ENCODE data around the gene RCBTB1.
"Not testable (repeated sequence)": the region's sequence is repeated elsewhere in the genome, so short reads cannot be mapped to it uniquely, and the experiment has no call there.

RCBTB1 gene

DNA sequence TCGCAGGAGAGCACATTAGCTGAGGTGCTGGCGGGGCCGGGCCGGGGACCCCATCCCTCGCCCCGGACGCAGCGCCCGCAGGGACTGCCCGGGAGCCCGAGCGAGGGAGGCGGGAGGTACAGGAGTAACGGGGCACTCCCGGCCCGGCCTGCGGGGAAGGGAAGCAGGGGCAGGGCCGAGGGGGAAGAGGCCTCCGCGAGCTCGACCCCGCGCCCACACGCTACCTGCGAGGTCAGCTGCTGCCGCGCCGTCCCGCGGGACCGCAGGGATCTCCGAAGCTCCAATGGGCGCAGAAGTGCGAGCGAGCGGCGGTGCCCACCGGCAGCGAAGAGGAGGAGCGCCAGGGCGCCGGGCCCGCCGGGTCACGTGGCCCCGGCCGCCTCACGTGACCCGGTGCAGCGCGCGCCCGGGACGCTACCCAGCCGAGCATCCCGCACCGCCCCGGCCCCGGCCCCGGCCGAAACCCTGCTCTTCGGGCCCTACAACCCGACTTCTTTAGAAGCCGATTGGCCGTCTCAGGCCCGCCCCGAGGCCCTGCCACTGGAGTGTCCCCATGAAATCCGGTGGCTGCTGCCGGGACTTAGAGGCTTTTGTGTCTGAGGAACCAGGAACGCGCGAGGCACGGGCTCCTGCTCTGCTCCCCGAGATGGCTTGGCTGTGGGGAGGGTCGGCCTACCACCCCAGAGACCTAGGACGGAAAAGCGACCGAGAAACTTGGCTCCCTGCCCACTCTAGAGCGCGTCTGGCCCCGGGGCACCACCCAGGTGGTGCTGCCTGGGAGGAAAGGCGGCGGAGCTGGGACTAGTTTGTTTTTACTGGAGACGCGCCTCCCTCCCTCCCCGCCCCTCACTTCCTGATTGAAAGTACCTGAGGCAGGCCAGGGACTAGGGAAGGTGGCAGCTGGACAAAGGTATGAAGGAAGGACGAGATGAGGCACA is at the start of gene RCBTB1:
Gene RCBTB1 (minus strand): TSS at position 339 of the 938 bp plus-strand sequence. CDS start 18,279 bp downstream, outside the sequence.
- no peak for DNase-seq

DNA sequence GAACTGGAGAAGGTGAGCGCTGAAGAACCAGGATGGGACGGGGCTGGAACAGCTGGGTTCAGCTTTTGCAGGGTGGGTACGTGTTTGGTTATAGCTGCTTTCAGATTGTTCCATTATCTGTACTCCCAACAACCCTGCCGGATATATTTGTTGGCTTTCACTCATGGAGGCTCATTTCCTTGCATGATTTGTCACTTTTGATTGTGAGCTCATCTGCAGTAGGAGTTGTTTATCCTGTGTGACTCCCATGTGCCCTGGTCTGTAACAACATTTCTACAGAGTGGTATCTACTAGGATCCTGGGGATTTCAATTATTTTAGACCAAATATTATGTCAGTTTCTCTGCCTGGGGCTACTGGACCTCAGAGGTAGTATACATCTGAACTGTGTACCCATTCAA is 48.4 kb upstream of the RCBTB1 start:
- no peak for DNase-seq

DNA sequence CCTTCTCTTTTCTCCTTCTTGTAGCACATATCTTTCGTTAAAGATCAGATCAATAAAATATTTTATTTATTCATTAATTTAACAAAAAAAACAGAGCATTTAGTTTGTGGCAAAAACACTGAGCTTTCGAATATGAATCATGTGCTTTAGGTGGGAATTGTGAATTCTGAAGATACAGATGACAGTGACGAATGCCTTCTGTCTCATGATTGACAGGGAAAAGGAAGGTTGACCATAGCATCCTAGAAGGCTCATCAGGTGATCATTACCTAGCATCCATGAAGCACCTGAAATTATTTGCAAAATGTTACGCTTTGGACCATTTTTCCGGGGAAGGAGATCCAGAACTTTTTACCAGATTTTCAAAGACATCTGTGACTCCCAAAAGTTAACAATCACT is 46.8 kb upstream of the RCBTB1 start:
- DNase-seq = no peak

DNA sequence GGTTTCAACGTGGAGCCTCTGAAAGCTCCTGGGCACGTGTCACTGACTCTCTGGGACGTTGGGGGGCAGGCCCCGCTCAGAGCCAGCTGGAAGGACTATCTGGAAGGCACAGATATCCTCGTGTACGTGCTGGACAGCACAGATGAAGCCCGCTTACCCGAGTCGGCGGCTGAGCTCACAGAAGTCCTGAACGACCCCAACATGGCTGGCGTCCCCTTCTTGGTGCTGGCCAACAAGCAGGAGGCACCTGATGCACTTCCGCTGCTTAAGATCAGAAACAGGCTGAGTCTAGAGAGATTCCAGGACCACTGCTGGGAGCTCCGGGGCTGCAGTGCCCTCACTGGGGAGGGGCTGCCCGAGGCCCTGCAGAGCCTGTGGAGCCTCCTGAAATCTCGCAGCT is 45.2 kb upstream of the RCBTB1 start:
- DNase-seq = no peak

DNA sequence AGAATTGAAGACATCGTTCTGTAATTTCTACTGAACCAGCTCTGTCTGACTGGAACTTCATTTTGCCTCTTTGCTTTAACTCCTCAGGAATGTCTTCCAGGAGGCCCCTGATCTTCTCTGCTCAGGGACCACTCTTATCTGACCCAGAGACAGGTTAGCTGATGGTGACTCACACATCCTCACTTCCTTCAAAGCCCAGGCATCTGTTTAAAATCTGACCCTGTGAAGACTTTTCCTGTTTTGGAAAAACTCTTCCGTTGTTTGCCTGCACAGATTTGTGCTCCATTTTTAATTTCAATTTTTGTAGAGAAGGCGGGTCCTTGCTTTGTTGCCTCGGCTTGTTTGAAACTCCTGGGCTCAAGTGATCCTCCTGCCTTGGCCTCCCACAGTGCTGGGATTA is 44.6 kb upstream of the RCBTB1 start:
- DNase-seq = no peak

DNA sequence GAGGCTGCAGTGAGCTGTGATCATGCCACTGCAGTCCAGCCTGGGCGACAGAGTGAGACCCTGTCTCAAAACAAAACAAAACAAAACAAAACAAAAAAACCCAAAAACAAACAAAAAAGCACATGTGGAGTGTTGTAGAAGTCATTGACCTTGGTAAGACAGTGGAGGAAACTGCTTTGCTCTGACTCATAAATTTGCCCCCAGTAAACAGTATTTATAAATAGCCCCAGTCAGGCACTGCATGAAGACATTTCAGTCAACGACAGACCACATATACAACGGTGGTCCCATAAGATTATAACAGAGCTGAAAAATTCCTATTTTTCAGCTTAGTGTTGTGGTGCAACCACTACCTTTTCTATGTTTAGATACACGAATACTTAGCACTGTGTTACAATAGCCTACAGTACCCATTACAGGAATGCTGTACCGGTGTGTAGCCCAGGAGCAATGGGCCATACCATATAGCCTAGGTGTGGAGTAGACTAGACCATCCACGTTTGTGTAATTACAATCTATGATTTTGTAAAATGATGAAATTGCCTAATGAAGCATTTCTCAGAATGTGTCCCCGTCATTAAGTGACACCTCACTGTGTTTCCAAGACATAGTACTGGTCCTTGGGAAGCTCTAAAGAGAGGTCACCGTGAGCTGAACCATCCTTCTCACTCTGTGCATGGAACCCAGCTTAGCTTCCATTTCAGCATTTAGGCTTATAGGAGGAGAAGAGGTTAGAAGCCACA is 44.0 kb upstream of the RCBTB1 start:
- DNase-seq = no peak

DNA sequence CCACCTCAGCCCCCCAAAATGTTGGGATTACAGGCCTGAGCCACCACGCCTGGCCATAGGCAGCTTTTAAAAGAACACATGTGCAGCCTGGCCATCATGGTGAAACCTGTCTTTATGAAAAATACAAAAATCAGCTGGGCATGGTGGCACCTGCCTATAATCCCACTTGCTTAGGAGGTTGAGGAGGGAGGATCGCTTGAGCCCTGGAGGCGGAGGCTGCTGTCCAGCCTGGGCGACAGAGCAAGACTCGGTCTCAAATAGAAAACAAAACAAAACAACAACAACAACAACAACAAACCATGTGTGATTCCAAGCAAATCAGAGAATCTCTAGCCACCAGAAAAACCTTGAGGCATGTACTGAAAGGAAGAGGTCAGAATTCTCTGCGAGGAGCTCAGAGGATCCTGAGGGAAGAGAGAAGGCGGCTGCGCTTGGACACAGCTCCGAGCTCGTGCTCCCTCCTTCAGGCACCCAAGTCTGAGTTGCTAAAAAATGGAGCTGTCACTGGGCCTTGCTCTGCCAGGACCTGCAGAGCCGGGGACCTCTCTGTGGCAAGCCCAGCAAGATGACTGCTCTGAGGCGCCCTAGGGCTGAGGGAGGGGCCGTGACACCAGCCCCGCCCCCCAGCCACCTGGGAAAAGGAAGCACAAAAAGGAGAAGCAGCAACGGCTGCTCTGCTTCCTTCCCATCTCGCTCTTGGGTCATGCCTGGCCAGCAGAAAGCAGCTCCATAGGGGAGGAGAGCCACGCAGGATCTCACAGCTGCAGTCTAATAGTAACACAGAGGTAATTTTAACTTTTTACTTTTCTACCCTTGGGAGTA is 42.7 kb upstream of the RCBTB1 start, which contains the start of gene ARL11:
Gene ARL11 (plus strand): TSS at position 677 of the 822 bp plus-strand sequence. CDS start 1,941 bp downstream, outside the sequence.
- no peak for DNase-seq

DNA sequence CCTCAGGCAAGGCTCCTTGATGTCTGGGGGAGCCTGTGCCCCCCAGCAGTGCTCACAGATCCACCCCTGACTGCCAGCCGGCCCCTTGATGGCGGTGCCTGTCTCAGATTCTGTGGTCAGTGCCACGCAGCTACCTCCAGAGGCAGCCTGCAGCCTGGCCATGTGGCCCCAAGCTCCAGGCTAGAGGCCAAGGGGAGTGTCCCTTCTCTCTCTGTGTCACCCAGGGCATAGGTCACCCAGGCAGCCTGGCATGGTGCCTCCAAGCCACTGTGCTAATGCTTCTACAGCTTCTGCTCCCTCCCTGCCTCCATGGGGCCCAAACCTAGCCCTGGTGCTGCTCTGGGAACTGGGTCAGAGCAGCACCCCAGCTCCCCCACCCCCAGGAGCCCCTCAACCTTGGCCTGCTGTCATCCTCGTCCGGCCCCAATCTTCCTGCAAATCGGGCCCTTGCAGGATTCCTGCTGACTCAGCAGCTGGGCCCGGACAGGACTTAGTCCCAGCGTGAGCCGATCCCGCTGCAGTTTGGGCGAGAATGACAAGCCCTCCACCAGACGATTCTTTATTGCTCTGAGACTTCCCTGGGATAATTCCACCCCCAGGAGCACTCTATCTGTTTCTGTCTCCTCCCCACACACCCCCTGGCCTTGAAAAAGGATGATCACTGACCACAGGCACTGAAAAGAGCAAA is 40.2 kb upstream of the RCBTB1 start:
- no peak for DNase-seq

DNA sequence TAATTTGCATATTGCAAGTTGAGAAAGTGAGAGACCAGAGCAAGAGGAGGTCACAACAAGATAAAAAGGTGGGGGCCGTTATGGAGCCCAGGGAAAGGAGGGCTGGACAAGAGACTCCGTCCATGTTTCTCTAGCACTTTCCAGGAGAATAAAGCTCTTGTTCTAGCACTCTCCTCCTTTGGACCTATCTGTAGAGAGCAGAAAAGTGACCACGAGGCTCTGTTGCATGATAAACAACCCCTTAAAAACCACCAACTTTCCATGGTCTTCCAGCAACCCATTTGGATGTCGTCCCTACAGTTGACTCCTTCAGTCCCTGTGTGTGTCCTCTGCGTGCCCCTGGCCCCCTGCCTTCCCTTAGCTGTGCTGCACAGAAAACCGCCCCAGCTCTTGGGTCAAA is 38.9 kb upstream of the RCBTB1 start:
- DNase-seq = no peak

DNA sequence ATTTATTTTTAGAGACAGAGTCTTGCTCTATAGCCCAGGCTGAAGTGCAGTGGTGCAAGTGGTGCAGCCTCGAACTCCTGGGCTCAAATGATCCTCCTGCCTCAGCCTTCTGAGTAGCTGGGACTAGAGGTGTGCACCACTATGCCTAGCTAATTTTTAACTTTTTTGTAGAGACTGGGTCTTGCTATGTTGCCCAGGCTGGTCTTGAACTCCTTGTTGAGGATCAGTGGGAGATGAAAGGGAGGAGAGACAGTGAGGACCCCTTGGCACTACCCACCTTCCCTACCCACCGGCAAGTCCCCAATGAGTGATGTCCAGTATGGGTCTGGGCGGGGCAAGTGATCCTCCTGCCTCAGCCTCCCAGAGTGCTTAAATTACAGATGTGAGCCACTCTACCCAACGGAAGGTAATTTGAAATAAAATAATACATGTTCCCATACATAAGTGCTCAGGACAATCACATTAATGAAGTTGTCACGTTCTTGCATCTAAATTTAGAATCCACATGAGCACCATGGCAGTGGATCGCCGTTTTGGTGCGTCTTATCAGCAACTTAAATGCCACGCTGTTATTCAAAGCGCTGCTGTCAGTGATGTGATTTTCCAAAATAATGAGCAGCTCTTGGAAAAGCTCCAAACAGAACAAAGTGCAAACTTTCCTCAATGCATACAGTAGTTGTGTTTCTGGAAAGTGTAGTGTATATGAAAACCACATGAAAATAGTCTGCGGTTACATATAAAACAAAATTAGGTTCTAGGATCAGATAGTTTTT is 37.0 kb upstream of the RCBTB1 start:
- no peak for DNase-seq

DNA sequence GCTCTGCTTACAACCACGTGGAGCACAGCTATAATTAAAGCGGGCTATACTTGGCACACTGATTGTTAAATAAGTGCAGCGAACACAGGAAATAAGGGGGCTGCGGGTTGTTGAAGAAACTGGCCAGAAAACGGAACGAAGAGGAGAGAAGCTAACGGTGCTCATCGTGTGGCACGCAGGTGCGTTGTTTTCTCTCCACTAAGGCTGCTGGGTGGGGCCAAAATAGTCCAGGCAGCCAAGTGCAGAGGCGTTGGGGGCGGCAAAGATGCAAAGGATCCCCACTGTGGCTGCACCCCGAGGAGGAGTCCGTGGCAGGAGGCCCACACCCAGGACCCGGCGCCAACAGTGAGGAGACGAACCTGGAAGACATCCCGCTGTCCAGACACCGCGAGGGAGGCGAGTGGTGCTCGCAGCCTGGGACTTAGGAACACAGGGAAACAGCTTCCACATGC is 34.8 kb upstream of the RCBTB1 start:
- no peak for DNase-seq

DNA sequence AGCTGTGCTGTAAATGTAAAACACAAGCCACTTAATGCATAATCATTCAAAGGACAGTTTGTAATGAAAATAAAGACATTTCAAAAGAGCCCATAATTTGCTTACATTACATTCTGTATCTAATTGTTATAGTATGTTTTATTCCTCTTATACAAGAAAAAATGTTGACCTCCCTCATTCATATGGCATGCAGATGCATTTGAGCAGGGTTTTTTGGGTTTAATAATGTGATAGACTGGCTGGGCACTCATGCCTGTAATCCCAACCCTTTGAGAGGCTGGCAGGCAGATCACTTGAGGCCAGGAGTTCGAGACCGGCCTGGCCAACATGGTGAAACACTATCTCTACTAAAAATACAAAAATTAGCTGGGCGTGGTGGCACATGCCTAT is 31.3 kb upstream of the RCBTB1 start:
- no peak for DNase-seq

DNA sequence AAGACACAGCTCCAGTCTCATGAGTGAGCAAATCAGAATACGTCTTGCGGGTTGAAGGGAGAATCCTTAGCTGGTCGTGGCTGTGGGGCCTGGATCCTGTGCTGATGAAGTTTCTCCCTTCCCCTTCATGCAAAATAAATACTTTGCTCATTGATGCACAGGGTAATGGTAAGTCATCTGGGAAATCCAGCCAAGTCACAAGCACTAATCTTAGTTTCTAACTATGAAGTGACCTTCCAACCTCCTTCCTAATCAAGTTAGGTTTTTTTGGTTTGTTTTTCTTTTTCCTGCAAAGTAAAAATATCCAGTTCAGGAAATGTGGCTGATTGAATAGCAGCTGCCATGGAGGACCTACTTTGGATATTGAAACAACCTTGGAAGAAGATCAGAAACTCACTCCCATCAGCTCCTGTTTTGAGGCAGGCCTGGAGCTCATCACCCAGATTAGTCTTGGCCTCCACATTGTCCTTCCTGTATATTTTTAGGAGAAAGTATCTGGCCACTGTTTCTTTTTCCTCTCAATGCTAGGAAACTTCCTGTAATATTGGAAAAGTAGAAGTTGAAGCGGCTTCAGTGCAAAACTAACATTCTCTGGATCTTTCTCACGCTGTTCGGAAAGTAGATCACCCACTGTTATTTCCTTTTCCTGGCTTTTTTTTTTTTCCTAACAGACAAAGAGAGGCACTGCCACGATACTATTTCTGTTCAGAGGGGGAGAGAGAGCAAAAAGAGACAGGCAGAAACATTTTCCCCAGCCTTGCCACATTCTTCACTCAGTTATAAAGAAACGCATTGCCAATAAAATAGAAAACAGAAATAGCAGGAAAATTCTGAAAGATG is 30.7 kb upstream of the RCBTB1 start:
- DNase-seq = no peak

DNA sequence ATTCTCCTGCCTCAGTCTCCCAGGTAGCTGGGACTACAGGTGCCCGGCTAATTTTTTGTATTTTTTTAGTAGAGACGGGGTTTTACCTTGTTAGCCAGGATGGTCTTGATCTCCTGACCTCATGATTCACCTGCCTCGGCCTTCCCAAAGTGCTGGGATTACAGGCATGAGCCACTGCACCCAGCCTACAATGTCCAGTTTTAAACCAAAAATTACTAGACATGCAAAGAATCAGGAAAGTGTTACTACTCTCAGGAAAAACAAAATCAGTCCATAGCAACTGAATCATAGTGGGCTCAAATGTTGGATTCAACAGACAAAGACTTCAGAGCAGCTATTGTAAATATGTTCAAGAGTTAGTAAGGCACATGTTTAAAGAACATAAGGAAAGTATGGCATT is 26.7 kb upstream of the RCBTB1 start:
- not testable (repeated sequence) for DNase-seq

DNA sequence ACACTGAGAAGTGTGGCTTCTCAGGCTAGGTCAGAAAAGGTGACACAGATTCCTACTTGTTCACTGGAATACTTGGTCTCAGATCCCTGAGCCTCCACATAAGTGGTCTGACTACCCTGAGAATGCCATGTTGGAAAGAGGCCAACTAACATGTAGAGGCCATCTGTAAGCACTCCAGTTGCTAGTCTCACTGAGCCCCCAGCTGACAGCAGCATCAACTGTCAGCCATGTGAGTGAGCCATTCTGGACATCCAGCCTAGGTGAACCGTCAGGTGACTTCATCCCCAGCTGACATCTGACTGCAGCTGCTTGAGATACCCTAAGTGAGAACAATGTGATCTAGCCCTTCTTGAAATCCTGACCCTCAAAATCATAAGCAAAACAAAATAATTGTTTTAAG is 24.8 kb upstream of the RCBTB1 start:
- no peak for DNase-seq

DNA sequence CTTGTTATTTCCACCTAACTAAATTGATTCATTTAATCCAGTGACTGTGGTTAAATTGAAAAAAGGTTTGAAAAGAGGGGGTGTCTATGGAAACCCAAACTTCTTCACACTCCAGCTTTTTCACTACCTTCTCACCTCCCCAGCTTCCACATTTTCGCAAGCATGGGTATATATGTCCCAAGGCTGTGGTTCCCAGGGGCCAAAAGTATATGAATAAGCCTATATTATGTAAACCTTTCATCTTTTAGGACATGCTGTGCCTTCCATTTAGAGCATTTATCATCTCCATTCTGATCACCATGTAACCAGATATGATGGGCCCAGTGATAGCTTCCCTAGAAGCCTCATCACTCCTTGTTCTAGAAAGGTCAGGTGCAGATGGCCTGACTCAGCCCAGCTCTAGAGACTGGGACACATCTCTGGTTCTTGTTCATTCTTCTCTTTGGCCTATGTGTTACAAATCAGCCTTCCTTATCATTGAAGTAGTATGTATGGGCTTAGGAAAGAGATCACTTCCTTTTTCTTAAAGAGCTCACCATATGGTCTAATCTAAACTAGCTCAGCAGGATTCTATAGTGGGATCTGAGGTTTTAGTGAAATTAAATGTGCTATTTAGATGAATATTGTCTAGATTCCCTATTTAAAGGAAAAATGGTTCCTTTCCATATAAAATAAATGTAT is 23.4 kb upstream of the RCBTB1 start:
- DNase-seq = no peak

DNA sequence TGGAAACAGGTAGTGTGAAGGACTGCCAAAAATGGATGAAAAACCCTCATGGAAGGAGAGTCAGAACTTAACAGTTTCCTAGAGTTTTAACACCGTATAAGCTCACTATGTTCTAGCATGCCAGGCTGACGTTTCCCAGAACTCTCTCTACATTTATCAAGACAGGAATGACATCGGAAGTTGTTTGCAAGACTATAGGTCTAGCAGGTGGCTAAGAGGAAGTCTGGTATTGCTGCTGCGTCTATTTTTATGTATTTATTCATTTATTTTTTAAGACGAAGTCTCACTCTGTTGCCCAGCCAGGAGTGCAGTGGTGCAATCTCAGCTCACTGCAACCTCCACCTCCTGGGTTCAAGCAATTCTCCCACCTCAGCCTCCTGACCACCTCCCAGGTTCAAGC is 22.4 kb upstream of the RCBTB1 start:
- no peak for DNase-seq

DNA sequence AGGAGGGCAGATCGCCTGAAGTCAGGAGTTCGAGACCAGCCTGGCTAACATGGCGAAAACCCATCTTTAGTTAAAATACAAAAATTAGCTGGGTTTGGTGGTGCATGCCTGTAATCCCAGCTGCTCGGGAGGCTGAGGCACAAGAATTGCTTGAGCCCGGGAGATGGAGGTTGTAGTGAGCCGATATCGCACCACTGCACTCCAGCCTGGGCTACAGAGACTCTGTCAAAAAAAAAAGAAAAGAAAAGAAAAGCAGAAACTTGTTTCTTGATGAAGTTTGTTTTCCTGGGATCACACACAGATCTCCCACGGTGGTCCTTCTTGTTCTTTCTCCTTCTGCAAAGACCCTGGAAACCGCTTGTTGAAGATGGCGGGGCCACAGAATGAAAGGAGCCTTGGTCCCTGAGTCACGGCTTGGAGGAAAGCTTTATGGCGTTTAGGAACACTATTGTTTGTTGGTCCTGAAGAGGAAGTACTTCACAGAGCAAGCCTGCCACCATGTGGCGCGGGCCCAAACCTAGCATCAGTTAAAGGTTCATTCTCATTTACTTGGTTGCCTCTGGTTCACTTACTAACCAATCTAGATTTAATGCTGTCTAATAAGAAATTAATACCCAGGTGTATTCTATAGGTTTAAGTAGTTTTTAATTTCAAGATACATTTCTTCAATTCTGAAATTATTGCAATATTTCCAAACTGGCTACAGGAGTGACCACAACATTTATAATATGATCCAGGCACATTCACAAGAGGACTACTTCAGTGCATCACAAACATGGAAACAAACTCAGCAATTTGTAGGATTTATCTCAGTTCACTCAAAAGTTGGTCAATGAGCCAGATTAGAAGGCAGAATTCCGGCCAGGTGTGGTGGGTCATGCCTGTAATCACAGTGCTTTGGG is 21.6 kb upstream of the RCBTB1 start:
- DNase-seq = peak in 1 of 2 experiments; percentile 30

DNA sequence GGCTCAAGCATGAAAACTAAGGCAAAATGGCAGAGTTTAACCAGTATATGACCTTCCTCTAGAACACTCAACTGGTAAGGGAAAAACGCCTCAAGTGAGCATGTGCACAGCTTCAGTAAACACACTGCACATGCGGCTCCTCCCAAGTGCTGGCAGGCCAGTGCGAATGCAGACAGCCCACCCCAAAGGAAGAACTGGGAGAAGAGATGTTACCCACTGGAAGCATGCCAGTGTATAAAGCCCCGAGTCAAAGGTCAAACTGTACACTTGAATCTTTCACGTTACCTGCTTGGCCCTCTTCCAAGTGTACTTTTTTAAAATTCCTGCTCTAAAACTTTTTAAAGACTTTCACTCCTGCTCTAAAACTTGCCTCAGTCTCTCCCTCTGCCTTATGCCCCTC is 19.2 kb upstream of the RCBTB1 start:
- no peak for DNase-seq
